Chondrocyte (in vitro differentiated cells): ENCODE data around the gene TMEM225B. TPM values are rescaled to one million over a fixed set of nuclear protein-coding genes. Genes with fewer than 3 reads are reported as not detected.
"Not testable (repeated sequence)": the region's sequence is repeated elsewhere in the genome, so short reads cannot be mapped to it uniquely, and the experiment has no call there.

ENCODE experiments used
- DNase-seq: peaks from one replicate; pipeline ENCODE4 v3.0.0; 2021; ENCODE audit warnings: mixed read lengths, low spot score
- H3K27ac Mint-ChIP-seq: one replicate; pipeline ENCODE4 v1.8.0; 2021; ENCODE audit warnings: mild to moderate bottlenecking, moderate library complexity, mixed read lengths; ENCODE audit not compliant: unreplicated experiment
- H3K27me3 Mint-ChIP-seq: 2 replicates; pipeline ENCODE4 v1.8.0; 2021; ENCODE audit warnings: low read depth, mixed read lengths
- H3K36me3 Mint-ChIP-seq: 2 replicates; pipeline ENCODE4 v1.8.0; 2021; ENCODE audit warnings: low read depth, mixed read lengths
- H3K4me1 Mint-ChIP-seq: 2 replicates; pipeline ENCODE4 v1.8.0; 2021; ENCODE audit warnings: low read depth, mild to moderate bottlenecking, mixed read lengths
- H3K4me3 Mint-ChIP-seq: one replicate; pipeline ENCODE4 v1.8.0; 2021; ENCODE audit warnings: mild to moderate bottlenecking, moderate library complexity, mixed read lengths; ENCODE audit not compliant: unreplicated experiment
- H3K9me3 Mint-ChIP-seq: 2 replicates; pipeline ENCODE4 v1.8.0; 2021; ENCODE audit warnings: low read depth, mixed read lengths
- CTCF ChIP-seq: fragments of 200-600 bp; sonication (generic); IDR thresholded peaks from 2 replicates; pipeline ENCODE4 v1.5.0; 2021; ENCODE audit warnings: antibody characterized with exemption, mild to moderate bottlenecking, moderate library complexity
- long read RNA-seq: library from polyadenylated mRNA; stranded (forward); transcript quantifications from one replicate; pipeline ENCODE4 v2.0.0, GENCODE V29; 2021
- total RNA-seq: library from RNA; stranded (reverse); gene quantifications from 3 replicates; pipeline ENCODE4 v1.2.1, GENCODE V29; 2021

The TMEM225B gene
- total RNA-seq, result 0.56 to 1.8 TPM (median 0.75 TPM) in 3 replicates
- long read RNA-seq, result 0 reads

GRCh38 chr7:99597762-99598501 lies at the start of gene TMEM225B:
Gene TMEM225B, plus strand, starts transcription at chr7:99598267. Its CDS starts 6,122 bp downstream, at chr7:99604389.
- Mint-ChIP-seq H3K27me3 (no peaks in the 10 kb centered on the region), H3K9me3 (no peaks in the 10 kb centered on the region), H3K4me3 (no peak within 1 kb of the TSS), H3K27ac (no peak within 1 kb of the TSS), H3K36me3 (no peaks in the 10 kb centered on the region), H3K4me1 (no peaks in the 10 kb centered on the region)
- no peak for DNase-seq
- TF ChIP-seq CTCF, result no peak

- H3K27me3 Mint-ChIP-seq, H3K4me3 Mint-ChIP-seq, H3K27ac Mint-ChIP-seq, DNase-seq: not testable (repeated sequence)
- H3K36me3 Mint-ChIP-seq, result peaks cover 10% of the 10 kb centered on the region
- H3K9me3 Mint-ChIP-seq, result peaks cover 14% of the 10 kb centered on the region
- H3K4me1 Mint-ChIP-seq, result peaks cover 23% of the 10 kb centered on the region
Measured at GRCh38 chr7:99549545-99549944, 48.5 kb upstream of the TMEM225B start.

DNA sequence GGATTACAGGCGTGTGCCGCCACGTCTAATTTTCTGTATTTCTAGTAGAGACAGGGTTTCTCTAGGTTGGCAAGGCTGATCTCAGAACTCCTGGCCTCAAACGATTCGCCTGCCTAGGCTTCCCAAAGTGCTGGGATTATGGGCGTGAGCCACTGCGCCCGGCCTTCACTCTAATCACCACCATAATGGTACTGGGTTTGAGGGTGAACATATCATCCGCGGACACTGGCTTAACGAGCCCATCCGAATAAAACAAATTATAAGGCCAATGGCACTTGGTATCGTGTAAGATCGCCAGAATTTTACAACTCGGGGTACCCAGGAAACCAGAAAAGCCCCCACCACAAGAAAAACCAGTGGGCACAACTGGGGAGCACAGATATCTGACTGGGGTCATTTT lies 46.7 kb upstream of the TMEM225B start:
- no peak for TF ChIP-seq CTCF
- Mint-ChIP-seq H3K27ac (peak overlapping the region; percentile 87), H3K4me3 (peak overlapping the region; percentile 81), H3K4me1 (peaks cover 23% of the 10 kb centered on the region), H3K36me3 (peaks cover 11% of the 10 kb centered on the region), H3K9me3 (peaks cover 14% of the 10 kb centered on the region), H3K27me3 (no peaks in the 10 kb centered on the region)
- DNase-seq, result no peak

- Mint-ChIP-seq H3K4me1 (peaks cover 23% of the 10 kb centered on the region), H3K27me3 (no peaks in the 10 kb centered on the region)
Measured at GRCh38 chr7:99551767-99552463, 46.2 kb upstream of the TMEM225B start, which contains the start of gene FAM200A. Gene FAM200A, minus strand, starts transcription at chr7:99552114. Its CDS starts 3,707 bp downstream, at chr7:99548407.

GRCh38 chr7:99553039-99553438 lies 45.0 kb upstream of the TMEM225B start:
- no peak overlapping the region for H3K4me3 Mint-ChIP-seq
- no peak for TF ChIP-seq CTCF
- peaks cover 6% of the 10 kb centered on the region for H3K36me3 Mint-ChIP-seq
- no peak for DNase-seq
- H3K4me1 Mint-ChIP-seq, result peaks cover 35% of the 10 kb centered on the region
- H3K27ac Mint-ChIP-seq, result peak overlapping the region; percentile 24
- H3K27me3 Mint-ChIP-seq, result no peaks in the 10 kb centered on the region
- peaks cover 6% of the 10 kb centered on the region for H3K9me3 Mint-ChIP-seq

More at GRCh38 chr7:99551767-99552463, 46.2 kb upstream of the TMEM225B start, which contains the start of gene FAM200A:
- Mint-ChIP-seq H3K4me3 (peak within 1 kb of the TSS; percentile 81), H3K9me3 (peaks cover 10% of the 10 kb centered on the region), H3K27ac (peak within 1 kb of the TSS; percentile 87), H3K36me3 (peaks cover 10% of the 10 kb centered on the region)
- DNase-seq, result no peak
- no peak for TF ChIP-seq CTCF
